Measurements from ENCODE around the gene CCNB1.
"Not testable (repeated sequence)": the region's sequence is repeated elsewhere in the genome, so short reads cannot be mapped to it uniquely, and the experiment has no call there.

DNA sequence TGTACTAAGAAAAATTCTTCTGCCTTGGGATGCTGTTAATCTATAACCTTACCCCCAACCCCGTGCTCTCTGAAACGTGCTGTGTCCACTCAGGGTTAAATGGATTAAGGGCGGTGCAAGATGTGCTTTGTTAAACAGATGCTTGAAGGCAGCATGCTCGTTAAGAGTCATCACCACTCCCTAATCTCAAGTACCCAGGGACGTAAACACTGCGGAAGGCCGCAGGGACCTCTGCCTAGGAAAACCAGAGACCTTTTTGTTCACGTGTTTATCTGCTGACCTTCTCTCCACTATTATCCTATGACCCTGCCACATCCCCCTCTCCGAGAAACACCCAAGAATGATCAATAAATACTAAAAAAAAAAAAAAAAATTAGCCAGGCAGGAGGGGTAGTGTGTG is 53.9 kb downstream of the CCNB1 start:
- TF ChIP-seq, protein P1, sequence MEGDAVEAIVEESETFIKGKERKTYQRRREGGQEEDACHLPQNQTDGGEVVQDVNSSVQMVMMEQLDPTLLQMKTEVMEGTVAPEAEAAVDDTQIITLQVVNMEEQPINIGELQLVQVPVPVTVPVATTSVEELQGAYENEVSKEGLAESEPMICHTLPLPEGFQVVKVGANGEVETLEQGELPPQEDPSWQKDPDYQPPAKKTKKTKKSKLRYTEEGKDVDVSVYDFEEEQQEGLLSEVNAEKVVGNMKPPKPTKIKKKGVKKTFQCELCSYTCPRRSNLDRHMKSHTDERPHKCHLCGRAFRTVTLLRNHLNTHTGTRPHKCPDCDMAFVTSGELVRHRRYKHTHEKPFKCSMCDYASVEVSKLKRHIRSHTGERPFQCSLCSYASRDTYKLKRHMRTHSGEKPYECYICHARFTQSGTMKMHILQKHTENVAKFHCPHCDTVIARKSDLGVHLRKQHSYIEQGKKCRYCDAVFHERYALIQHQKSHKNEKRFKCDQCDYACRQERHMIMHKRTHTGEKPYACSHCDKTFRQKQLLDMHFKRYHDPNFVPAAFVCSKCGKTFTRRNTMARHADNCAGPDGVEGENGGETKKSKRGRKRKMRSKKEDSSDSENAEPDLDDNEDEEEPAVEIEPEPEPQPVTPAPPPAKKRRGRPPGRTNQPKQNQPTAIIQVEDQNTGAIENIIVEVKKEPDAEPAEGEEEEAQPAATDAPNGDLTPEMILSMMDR (IDR thresholded peaks at IDR 0.05), result not testable (repeated sequence)
- not testable (repeated sequence) for TF ChIP-seq POLR2A (IDR thresholded peaks at IDR 0.05)

All from adrenal gland (tissue), 5 donors.